GM21619 (cell line): ENCODE results near the gene MMAB.

Experiments used
- ATAC-seq: cut with Tn5 transposase; IDR thresholded peaks from one replicate; pipeline ENCODE4 v1.9.1; 2021; ENCODE audit not compliant: unreplicated experiment

The MMAB gene

GRCh38 chr12:109560867-109561710 is 12.2 kb downstream of the MMAB start:
- ATAC-seq: no peak

GRCh38 chr12:109559601-109560000 is 13.7 kb downstream of the MMAB start:
- no peak for ATAC-seq

- ATAC-seq: no peak
Measured at GRCh38 chr12:109559200-109559505, 14.2 kb downstream of the MMAB start.

- ATAC-seq: no peak
Measured at GRCh38 chr12:109558374-109559199, 14.7 kb downstream of the MMAB start.

- no peak for ATAC-seq
Measured at GRCh38 chr12:109557805-109558204, 15.5 kb downstream of the MMAB start.

- no peak for ATAC-seq
Measured at GRCh38 chr12:109557200-109557599, 16.1 kb downstream of the MMAB start.

GRCh38 chr12:109555431-109556315 is 17.6 kb downstream of the MMAB start:
- ATAC-seq: no peak

- no peak for ATAC-seq
Measured at GRCh38 chr12:109554761-109555160, 18.5 kb downstream of the MMAB start.

- no peak for ATAC-seq
Measured at GRCh38 chr12:109553906-109554500, 19.3 kb downstream of the MMAB start.

- no peak for ATAC-seq
Measured at GRCh38 chr12:109553483-109553882, 19.8 kb downstream of the MMAB start.

GRCh38 chr12:109552971-109553370 is 20.3 kb downstream of the MMAB start:
- ATAC-seq: no peak

- no peak for ATAC-seq
Measured at GRCh38 chr12:109551108-109551507, 22.2 kb downstream of the MMAB start.

GRCh38 chr12:109550281-109550680 is 23.0 kb downstream of the MMAB start:
- no peak for ATAC-seq

- no peak for ATAC-seq
Measured at GRCh38 chr12:109549613-109550270, 23.6 kb downstream of the MMAB start.

GRCh38 chr12:109548258-109548657 is 25.0 kb downstream of the MMAB start:
- ATAC-seq: no peak

GRCh38 chr12:109547286-109547685 is 26.0 kb downstream of the MMAB start:
- no peak for ATAC-seq

- no peak for ATAC-seq
Measured at GRCh38 chr12:109545826-109546225, 27.5 kb downstream of the MMAB start.

GRCh38 chr12:109544955-109545531 is 28.3 kb downstream of the MMAB start:
- ATAC-seq: no peak

- ATAC-seq: no peak
Measured at GRCh38 chr12:109542876-109543275, 30.4 kb downstream of the MMAB start.

GRCh38 chr12:109542014-109542413 is 31.3 kb downstream of the MMAB start:
- ATAC-seq: no peak
